ENCODE data around the gene PIAS4.

The PIAS4 gene

DNA sequence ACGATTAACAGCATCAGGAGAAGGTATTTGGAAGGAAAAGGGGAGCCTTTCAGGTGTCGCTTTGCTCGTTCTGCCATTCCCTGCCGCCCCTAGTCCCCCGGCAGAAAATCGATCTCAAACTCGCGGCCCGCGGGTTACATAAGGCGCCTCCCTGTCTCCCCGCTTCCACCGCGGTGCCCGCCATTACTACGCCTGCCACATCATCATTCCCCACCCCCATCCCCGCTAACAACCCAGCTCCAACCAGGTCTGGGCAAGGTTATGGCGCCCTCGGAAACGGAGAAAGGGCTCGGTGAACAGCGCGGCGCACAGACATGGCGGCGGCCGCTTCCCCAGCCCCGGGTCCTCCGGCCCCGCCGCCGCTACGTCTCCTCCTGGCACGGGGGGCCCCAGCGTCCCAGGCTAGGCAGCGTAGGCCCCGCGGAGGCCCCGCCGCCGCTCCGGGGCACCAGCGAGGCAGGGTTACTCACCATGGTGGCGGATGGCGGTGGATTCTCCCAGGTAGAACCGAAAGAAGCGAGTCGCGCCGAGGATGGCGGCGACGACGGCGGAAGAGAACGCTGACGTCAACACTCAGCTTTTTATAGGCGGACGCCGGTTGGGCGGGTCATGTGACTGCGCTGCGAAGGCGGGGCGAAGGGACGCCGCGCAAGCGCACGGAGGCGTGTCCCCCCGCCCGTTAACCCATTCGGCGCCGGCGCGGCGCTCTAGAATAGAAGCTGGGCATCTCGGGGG, 22.5 kb upstream of the PIAS4 start, which contains the start of gene EEF2 (continued):
- TF ChIP-seq REST (tag by site-specific recombination; IDR thresholded peaks at IDR 0.05) (0 out of 2 replicates have a peak, but pooled peaks have one; percentile 43), ZNF341 (tag by site-specific recombination; IDR thresholded peaks at IDR 0.05; ENCODE audit: low read depth) (no peak), SALL2 (tag by site-specific recombination; IDR thresholded peaks at IDR 0.05; ENCODE audit: borderline replicate concordance) (no peak), KLF16 (tag by site-specific recombination; IDR thresholded peaks at IDR 0.05) (peak; percentile 82), SP3 (tag by site-specific recombination; IDR thresholded peaks at IDR 0.05) (peak; percentile 89), ZNF530 (tag by site-specific recombination; IDR thresholded peaks at IDR 0.05; ENCODE audit: low read depth) (no peak), ZNF350 (tag by site-specific recombination; IDR thresholded peaks at IDR 0.05) (no peak), BCL11A (tag by site-specific recombination; IDR thresholded peaks at IDR 0.05; ENCODE audit: low read depth) (no peak), ZNF585B (tag by site-specific recombination; IDR thresholded peaks at IDR 0.05) (no peak), SCRT1 (tag by site-specific recombination; IDR thresholded peaks at IDR 0.05; ENCODE audit: borderline replicate concordance) (no peak), ZNF600 (tag by site-specific recombination; IDR thresholded peaks at IDR 0.05) (no peak), ZNF23 (tag by site-specific recombination; IDR thresholded peaks at IDR 0.05; ENCODE audit: borderline replicate concordance) (no peak), EGR2 (tag by site-specific recombination; IDR thresholded peaks at IDR 0.05; ENCODE audit: low read depth) (peak; percentile 58; the same call in 1 of the 2 replicates), ZNF561 (tag by site-specific recombination; IDR thresholded peaks at IDR 0.05; ENCODE audit: borderline replicate concordance) (no peak), PRDM1 (tag by site-specific recombination; IDR thresholded peaks at IDR 0.05) (no peak), ZNF169 (tag by site-specific recombination; IDR thresholded peaks at IDR 0.05) (no peak), ZNF610 (tag by site-specific recombination; IDR thresholded peaks at IDR 0.05; ENCODE audit: borderline replicate concordance) (peak; percentile 11; the same call in 1 of the 2 replicates), OSR2 (tag by site-specific recombination; IDR thresholded peaks at IDR 0.05) (no peak)
- TF ChIP-seq, protein P1, sequence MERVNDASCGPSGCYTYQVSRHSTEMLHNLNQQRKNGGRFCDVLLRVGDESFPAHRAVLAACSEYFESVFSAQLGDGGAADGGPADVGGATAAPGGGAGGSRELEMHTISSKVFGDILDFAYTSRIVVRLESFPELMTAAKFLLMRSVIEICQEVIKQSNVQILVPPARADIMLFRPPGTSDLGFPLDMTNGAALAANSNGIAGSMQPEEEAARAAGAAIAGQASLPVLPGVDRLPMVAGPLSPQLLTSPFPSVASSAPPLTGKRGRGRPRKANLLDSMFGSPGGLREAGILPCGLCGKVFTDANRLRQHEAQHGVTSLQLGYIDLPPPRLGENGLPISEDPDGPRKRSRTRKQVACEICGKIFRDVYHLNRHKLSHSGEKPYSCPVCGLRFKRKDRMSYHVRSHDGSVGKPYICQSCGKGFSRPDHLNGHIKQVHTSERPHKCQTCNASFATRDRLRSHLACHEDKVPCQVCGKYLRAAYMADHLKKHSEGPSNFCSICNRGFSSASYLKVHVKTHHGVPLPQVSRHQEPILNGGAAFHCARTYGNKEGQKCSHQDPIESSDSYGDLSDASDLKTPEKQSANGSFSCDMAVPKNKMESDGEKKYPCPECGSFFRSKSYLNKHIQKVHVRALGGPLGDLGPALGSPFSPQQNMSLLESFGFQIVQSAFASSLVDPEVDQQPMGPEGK (tag by site-specific recombination; IDR thresholded peaks at IDR 0.05), result peak; percentile 87
- TF ChIP-seq, protein P2, sequence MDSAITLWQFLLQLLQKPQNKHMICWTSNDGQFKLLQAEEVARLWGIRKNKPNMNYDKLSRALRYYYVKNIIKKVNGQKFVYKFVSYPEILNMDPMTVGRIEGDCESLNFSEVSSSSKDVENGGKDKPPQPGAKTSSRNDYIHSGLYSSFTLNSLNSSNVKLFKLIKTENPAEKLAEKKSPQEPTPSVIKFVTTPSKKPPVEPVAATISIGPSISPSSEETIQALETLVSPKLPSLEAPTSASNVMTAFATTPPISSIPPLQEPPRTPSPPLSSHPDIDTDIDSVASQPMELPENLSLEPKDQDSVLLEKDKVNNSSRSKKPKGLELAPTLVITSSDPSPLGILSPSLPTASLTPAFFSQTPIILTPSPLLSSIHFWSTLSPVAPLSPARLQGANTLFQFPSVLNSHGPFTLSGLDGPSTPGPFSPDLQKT (IDR thresholded peaks at IDR 0.05; ENCODE audit: borderline replicate concordance, low read depth, low read length), result no peak
- TF ChIP-seq, protein P3, sequence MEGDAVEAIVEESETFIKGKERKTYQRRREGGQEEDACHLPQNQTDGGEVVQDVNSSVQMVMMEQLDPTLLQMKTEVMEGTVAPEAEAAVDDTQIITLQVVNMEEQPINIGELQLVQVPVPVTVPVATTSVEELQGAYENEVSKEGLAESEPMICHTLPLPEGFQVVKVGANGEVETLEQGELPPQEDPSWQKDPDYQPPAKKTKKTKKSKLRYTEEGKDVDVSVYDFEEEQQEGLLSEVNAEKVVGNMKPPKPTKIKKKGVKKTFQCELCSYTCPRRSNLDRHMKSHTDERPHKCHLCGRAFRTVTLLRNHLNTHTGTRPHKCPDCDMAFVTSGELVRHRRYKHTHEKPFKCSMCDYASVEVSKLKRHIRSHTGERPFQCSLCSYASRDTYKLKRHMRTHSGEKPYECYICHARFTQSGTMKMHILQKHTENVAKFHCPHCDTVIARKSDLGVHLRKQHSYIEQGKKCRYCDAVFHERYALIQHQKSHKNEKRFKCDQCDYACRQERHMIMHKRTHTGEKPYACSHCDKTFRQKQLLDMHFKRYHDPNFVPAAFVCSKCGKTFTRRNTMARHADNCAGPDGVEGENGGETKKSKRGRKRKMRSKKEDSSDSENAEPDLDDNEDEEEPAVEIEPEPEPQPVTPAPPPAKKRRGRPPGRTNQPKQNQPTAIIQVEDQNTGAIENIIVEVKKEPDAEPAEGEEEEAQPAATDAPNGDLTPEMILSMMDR (tag by site-specific recombination; IDR thresholded peaks at IDR 0.05), result no peak
- TF ChIP-seq, protein P4, sequence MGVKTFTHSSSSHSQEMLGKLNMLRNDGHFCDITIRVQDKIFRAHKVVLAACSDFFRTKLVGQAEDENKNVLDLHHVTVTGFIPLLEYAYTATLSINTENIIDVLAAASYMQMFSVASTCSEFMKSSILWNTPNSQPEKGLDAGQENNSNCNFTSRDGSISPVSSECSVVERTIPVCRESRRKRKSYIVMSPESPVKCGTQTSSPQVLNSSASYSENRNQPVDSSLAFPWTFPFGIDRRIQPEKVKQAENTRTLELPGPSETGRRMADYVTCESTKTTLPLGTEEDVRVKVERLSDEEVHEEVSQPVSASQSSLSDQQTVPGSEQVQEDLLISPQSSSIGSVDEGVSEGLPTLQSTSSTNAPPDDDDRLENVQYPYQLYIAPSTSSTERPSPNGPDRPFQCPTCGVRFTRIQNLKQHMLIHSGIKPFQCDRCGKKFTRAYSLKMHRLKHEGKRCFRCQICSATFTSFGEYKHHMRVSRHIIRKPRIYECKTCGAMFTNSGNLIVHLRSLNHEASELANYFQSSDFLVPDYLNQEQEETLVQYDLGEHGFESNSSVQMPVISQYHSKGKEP (tag by site-specific recombination; IDR thresholded peaks at IDR 0.05), result no peak
- TF ChIP-seq, protein P5, sequence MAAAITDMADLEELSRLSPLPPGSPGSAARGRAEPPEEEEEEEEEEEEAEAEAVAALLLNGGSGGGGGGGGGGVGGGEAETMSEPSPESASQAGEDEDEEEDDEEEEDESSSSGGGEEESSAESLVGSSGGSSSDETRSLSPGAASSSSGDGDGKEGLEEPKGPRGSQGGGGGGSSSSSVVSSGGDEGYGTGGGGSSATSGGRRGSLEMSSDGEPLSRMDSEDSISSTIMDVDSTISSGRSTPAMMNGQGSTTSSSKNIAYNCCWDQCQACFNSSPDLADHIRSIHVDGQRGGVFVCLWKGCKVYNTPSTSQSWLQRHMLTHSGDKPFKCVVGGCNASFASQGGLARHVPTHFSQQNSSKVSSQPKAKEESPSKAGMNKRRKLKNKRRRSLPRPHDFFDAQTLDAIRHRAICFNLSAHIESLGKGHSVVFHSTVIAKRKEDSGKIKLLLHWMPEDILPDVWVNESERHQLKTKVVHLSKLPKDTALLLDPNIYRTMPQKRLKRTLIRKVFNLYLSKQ (tag by site-specific recombination; IDR thresholded peaks at IDR 0.05; ENCODE audit: borderline replicate concordance), result no peak
- TF ChIP-seq, protein P6, sequence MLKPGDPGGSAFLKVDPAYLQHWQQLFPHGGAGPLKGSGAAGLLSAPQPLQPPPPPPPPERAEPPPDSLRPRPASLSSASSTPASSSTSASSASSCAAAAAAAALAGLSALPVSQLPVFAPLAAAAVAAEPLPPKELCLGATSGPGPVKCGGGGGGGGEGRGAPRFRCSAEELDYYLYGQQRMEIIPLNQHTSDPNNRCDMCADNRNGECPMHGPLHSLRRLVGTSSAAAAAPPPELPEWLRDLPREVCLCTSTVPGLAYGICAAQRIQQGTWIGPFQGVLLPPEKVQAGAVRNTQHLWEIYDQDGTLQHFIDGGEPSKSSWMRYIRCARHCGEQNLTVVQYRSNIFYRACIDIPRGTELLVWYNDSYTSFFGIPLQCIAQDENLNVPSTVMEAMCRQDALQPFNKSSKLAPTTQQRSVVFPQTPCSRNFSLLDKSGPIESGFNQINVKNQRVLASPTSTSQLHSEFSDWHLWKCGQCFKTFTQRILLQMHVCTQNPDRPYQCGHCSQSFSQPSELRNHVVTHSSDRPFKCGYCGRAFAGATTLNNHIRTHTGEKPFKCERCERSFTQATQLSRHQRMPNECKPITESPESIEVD (tag by site-specific recombination; IDR thresholded peaks at IDR 0.05), result no peak

Measured in HEK293 (cell line).